HepG2 (cell line): ENCODE data around the gene SLC19A1. TPM values are rescaled to one million over a fixed set of nuclear protein-coding genes. Genes with fewer than 3 reads are reported as not detected.
A peak's percentile ranks its signal among the peaks of the same experiment; 100 is the strongest.

ENCODE experiments used
- ATAC-seq: fragments of 200-7000 bp; cut with Tn5 transposase; 3 replicates; pipeline ENCODE4 v1.9.1; 2020; ENCODE audit warnings: mild to moderate bottlenecking, moderate library complexity
- BruUV-seq: library from RNA; stranded (reverse); fragments of 400-500 nt; replicated peaks from 2 replicates; lab custom pipeline; 2021; lab: Mats Ljungman, UMichigan
- CTCF ChIA-PET: fragments of 300-600 bp; formaldehyde crosslinking; extraction: SDS; loops from one replicate; lab custom pipeline; 2021; ENCODE audit warnings: low total read pairs, inconsistent platforms, low intra/inter-chr PET ratio; lab: Yijun Ruan, JAX
- POLR2A ChIA-PET: fragments of 350-600 bp; sonication (Branson Sonifier 250); formaldehyde crosslinking; loops from one replicate; lab custom pipeline; 2020; ENCODE audit warnings: antibody characterized with exemption, inconsistent platforms; lab: Yijun Ruan, JAX
- DNase-seq: peaks from one replicate; pipeline ENCODE4 v3.0.0-alpha.2; 2015; ENCODE audit warnings: low spot score
- FAIRE-seq: peaks from 3 replicates; lab custom pipeline; 2011; peaks lifted over from hg19 to GRCh38; lab: Jason Lieb, UNC
- H2AFZ ChIP-seq: one replicate; pipeline ENCODE4 v1.6.1; 2011; ENCODE audit warnings: low read length, inconsistent platforms
- H3K27ac ChIP-seq: fragments of 300-600 bp; 3 replicates; pipeline ENCODE4 v1.8.0; 2011; ENCODE audit warnings: mixed run types, mild to moderate bottlenecking, mixed read lengths, low read length, inconsistent platforms; ENCODE audit not compliant: insufficient read depth; ENCODE audit errors: extremely low read length
- H3K27me3 ChIP-seq, 2 experiments: fragments of 200-600 bp in 1 of 2; 2 replicates in 1 of 2; 3 replicates in 1 of 2; pipeline versions ENCODE4 v1.6.0 to v1.8.0; 2011; ENCODE audit warnings: low read length in 2 of 2, mild to moderate bottlenecking in 2 of 2, moderate library complexity in 2 of 2, inconsistent platforms in 1 of 2; ENCODE audit not compliant: insufficient read depth in 2 of 2, control insufficient read depth in 1 of 2
- H3K36me3 ChIP-seq, 2 experiments: fragments of 200-600 bp in 1 of 2; replicated peaks in 1 of 2; 2 replicates in 1 of 2; 3 replicates in 1 of 2; pipeline versions ENCODE4 v1.5.1 to v1.8.0; 2011; ENCODE audit warnings: low read length in 2 of 2, inconsistent platforms in 1 of 2; ENCODE audit not compliant: insufficient read depth in 2 of 2, control insufficient read depth in 1 of 2
- H3K4me1 ChIP-seq: 2 replicates; pipeline ENCODE4 v1.5.1; 2012; ENCODE audit warnings: low read length, inconsistent platforms; ENCODE audit not compliant: insufficient read depth
- H3K4me2 ChIP-seq: 2 replicates; pipeline ENCODE4 v1.6.0; 2011; ENCODE audit warnings: low read depth, low read length, inconsistent platforms
- H3K4me3 ChIP-seq, 3 experiments: fragments of 200-600 bp in 1 of 3; sonication (generic), shearing (Covaris generic) in 1 of 3; replicated peaks in 1 of 3; 2 replicates each; pipeline ENCODE4 v1.5.1; 2011 to 2016; ENCODE audit warnings: low read length in 3 of 3, inconsistent platforms in 2 of 3, low read depth in 2 of 3, mild to moderate bottlenecking in 2 of 3, control low read depth in 1 of 3, mixed read lengths in 1 of 3; ENCODE audit not compliant: insufficient read depth in 1 of 3
- H3K79me2 ChIP-seq: one replicate; pipeline ENCODE4 v1.6.1; 2011; ENCODE audit warnings: low read length, inconsistent platforms; ENCODE audit not compliant: insufficient read depth
- H3K9ac ChIP-seq: 2 replicates; pipeline ENCODE4 v1.6.0; 2011; ENCODE audit warnings: mild to moderate bottlenecking, low read depth, low read length, inconsistent platforms; ENCODE audit not compliant: insufficient read depth
- H3K9me3 ChIP-seq: 2 replicates; pipeline ENCODE4 v1.5.1; 2012; ENCODE audit warnings: mild to moderate bottlenecking, low read length
- H4K20me1 ChIP-seq: 2 replicates; pipeline ENCODE4 v1.6.0; 2011; ENCODE audit warnings: inconsistent platforms, mild to moderate bottlenecking, low read length, moderate library complexity; ENCODE audit not compliant: insufficient read depth
- ADNP ChIP-seq: sonication (generic); formaldehyde crosslinking; IDR thresholded peaks from 2 replicates; pipeline ENCODE4 v1.4.0; 2020; ENCODE audit warnings: missing genetic modification reagents
- ATF3 ChIP-seq: sonication (generic); formaldehyde crosslinking; IDR thresholded peaks from 2 replicates; pipeline ENCODE4 v1.4.0; 2020; ENCODE audit warnings: missing genetic modification reagents
- HNF1B ChIP-seq: sonication (generic); formaldehyde crosslinking; IDR thresholded peaks from 2 replicates; pipeline ENCODE4 v1.5.1; 2020; ENCODE audit warnings: mild to moderate bottlenecking, moderate library complexity, missing genetic modification reagents
- HNRNPLL ChIP-seq: fragments of 200-400 bp; formaldehyde crosslinking; IDR thresholded peaks from 2 replicates; pipeline ENCODE4 v1.6.1; 2017; ENCODE audit warnings: mild to moderate bottlenecking, low read depth, low read length; ENCODE audit not compliant: poor library complexity, severe bottlenecking
- MAFG ChIP-seq: sonication (generic); formaldehyde crosslinking; IDR thresholded peaks from 2 replicates; pipeline ENCODE4 v1.5.1; 2020; ENCODE audit warnings: mild to moderate bottlenecking, missing genetic modification reagents
- PAXIP1 ChIP-seq: sonication (generic); formaldehyde crosslinking; conservative IDR thresholded peaks from 2 replicates; pipeline ENCODE4 v1.4.0; 2020; ENCODE audit warnings: mild to moderate bottlenecking, missing genetic modification reagents, moderate library complexity
- WIZ ChIP-seq: sonication (generic); formaldehyde crosslinking; IDR thresholded peaks from 2 replicates; pipeline ENCODE4 v1.5.1; 2020; ENCODE audit warnings: mild to moderate bottlenecking, missing genetic modification reagents
- YY1 ChIP-seq: IDR thresholded peaks from 2 replicates; pipeline ENCODE4 v1.6.1; 2011; ENCODE audit warnings: low read length, low read depth, moderate library complexity, mild to moderate bottlenecking; ENCODE audit not compliant: insufficient read depth, insufficient replicate concordance
- ZMAT5 ChIP-seq: sonication (generic); formaldehyde crosslinking; IDR thresholded peaks from 2 replicates; pipeline ENCODE4 v1.5.0; 2020; ENCODE audit warnings: mild to moderate bottlenecking, low read depth, missing genetic modification reagents, borderline replicate concordance
- ZNF296 ChIP-seq: sonication (generic); formaldehyde crosslinking; conservative IDR thresholded peaks from 2 replicates; pipeline ENCODE4 v1.5.0; 2020; ENCODE audit warnings: mild to moderate bottlenecking, missing genetic modification reagents
- ZNF501 ChIP-seq: sonication (generic); formaldehyde crosslinking; IDR thresholded peaks from 2 replicates; pipeline ENCODE4 v1.5.1; 2020; ENCODE audit warnings: mild to moderate bottlenecking, moderate library complexity, missing genetic modification reagents
- ZNF572 ChIP-seq: sonication (generic); formaldehyde crosslinking; IDR thresholded peaks from 2 replicates; pipeline ENCODE4 v1.5.1; 2020; ENCODE audit warnings: mild to moderate bottlenecking, missing genetic modification reagents
- ZNF703 ChIP-seq: sonication (generic); formaldehyde crosslinking; IDR thresholded peaks from 2 replicates; pipeline ENCODE4 v1.5.1; 2020; ENCODE audit warnings: missing genetic modification reagents, mild to moderate bottlenecking, moderate library complexity, borderline replicate concordance
- WGBS: methylation state at CpG from one replicate; pipeline ENCODE4 v1.1.6; 2017; ENCODE audit warnings: low lambda C conversion rate; 5-methylcytosine and 5-hydroxymethylcytosine counted together
- in situ Hi-C: cut with HindIII; loops from 2 replicates; pipeline ENCODE4 v1.10.0; 2017; ENCODE audit warnings: low pct_unique_long_range_greater_than_20kb; ENCODE audit not compliant: extremely low pct_ligation_motif_present
- intact Hi-C: fragments of 100-400 bp; cut with micrococcal nuclease; formaldehyde crosslinking; loops from one replicate; pipeline ENCODE4 v1.10.0; 2022; ENCODE audit not compliant: unreplicated experiment
- polyA plus RNA-seq, 8 experiments: library from polyadenylated mRNA; depleted of rRNA in 3 of 8; stranded (reverse) in 7 of 8; unstranded in 1 of 8; fragments of >200 nt; fragmentation: Illumina TruSeq in 4 of 8; extraction: Trizol in 4 of 8; gene quantifications; 2 replicates each; pipeline versions ENCODE4 v1.2.1 to v1.2.3, GENCODE V29; 2011 to 2016; ENCODE audit warnings: low read depth in 4 of 8, missing spikeins in 1 of 8, mixed read lengths in 1 of 8; ENCODE audit not compliant: insufficient read depth in 1 of 8
- total RNA-seq, 5 experiments: library from RNA; depleted of rRNA; stranded (reverse); fragments of >200 nt; fragmentation: Illumina TruSeq; extraction: Trizol; gene quantifications; 2 replicates each; pipeline ENCODE4 v1.2.3, GENCODE V29; 2016; ENCODE audit warnings: low read depth in 1 of 5
- TF ChIP-seq, protein P1 (sequence below): sonication (generic); formaldehyde crosslinking; IDR thresholded peaks from 2 replicates; pipeline ENCODE4 v1.5.1; 2020; ENCODE audit warnings: mild to moderate bottlenecking, missing genetic modification reagents, moderate library complexity

Gene SLC19A1
- total and polyA plus RNA-seq, 2 of the 13 experiments (the other 11 are each of a cell fraction or from before 2014, with no cell fraction given), result 21.8 to 23.0 TPM

GRCh38 chr21:45543371-45543709, 1.1 kb upstream of the SLC19A1 start:
- no peaks in the 10 kb centered on the region for H4K20me1 ChIP-seq
- H3K27ac ChIP-seq, result no peak overlapping the region
- TF ChIP-seq YY1 (peak; percentile 40), WIZ (CRISPR knock-in tag) (no peak), ZNF296 (CRISPR knock-in tag) (no peak), ZNF572 (CRISPR knock-in tag) (0 out of 2 replicates have a peak, but pooled peaks have one; percentile 64), ZNF501 (CRISPR knock-in tag) (peak; percentile 17; the same call in 1 of the 2 replicates), HNF1B (peak; percentile 5; the same call in 1 of the 2 replicates), HNRNPLL (no peak), ZMAT5 (no peak), MAFG (CRISPR knock-in tag) (peak; percentile 51; the same call in 1 of the 2 replicates), PAXIP1 (CRISPR knock-in tag) (no peak), ZNF703 (CRISPR knock-in tag) (no peak), ADNP (CRISPR knock-in tag) (no peak), ATF3 (no peak)
- TF ChIP-seq, protein P1, sequence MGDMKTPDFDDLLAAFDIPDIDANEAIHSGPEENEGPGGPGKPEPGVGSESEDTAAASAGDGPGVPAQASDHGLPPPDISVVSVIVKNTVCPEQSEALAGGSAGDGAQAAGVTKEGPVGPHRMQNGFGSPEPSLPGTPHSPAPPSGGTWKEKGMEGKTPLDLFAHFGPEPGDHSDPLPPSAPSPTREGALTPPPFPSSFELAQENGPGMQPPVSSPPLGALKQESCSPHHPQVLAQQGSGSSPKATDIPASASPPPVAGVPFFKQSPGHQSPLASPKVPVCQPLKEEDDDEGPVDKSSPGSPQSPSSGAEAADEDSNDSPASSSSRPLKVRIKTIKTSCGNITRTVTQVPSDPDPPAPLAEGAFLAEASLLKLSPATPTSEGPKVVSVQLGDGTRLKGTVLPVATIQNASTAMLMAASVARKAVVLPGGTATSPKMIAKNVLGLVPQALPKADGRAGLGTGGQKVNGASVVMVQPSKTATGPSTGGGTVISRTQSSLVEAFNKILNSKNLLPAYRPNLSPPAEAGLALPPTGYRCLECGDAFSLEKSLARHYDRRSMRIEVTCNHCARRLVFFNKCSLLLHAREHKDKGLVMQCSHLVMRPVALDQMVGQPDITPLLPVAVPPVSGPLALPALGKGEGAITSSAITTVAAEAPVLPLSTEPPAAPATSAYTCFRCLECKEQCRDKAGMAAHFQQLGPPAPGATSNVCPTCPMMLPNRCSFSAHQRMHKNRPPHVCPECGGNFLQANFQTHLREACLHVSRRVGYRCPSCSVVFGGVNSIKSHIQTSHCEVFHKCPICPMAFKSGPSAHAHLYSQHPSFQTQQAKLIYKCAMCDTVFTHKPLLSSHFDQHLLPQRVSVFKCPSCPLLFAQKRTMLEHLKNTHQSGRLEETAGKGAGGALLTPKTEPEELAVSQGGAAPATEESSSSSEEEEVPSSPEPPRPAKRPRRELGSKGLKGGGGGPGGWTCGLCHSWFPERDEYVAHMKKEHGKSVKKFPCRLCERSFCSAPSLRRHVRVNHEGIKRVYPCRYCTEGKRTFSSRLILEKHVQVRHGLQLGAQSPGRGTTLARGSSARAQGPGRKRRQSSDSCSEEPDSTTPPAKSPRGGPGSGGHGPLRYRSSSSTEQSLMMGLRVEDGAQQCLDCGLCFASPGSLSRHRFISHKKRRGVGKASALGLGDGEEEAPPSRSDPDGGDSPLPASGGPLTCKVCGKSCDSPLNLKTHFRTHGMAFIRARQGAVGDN (CRISPR knock-in tag), result peak; percentile 13; the same call in 1 of the 2 replicates
- TF ChIP-seq, all 625 proteins: peak for 6
- H3K36me3 ChIP-seq, result no peaks in the 10 kb centered on the region
- H3K79me2 ChIP-seq, result peaks cover 34% of the 10 kb centered on the region
- H3K9me3 ChIP-seq, result no peaks in the 10 kb centered on the region
- WGBS, result 35% methylated on average over 2 of the region's 11 CpGs
- intact Hi-C loops, result no loop called here
- in situ Hi-C loops, result no loop called here
- no TSS peak for BruUV-seq
- H3K4me3 ChIP-seq, result peak overlapping the region in 2 of 3 experiments; percentile 77 to 80; a peak in 3 of 6 replicates
- ATAC-seq, result peak; percentile 11; the same call in 1 of the 3 replicates
- FAIRE-seq, result no peak
- CTCF ChIA-PET, result no interaction called here
- no peak for DNase-seq
- peaks cover 63% of the 10 kb centered on the region for H3K4me1 ChIP-seq
- H3K9ac ChIP-seq, result peak overlapping the region; percentile 52; the same call in 1 of the 2 replicates
- H2AFZ ChIP-seq, result no peak overlapping the region
- peak overlapping the region; percentile 68 for H3K4me2 ChIP-seq
- peaks cover 3 to 35% of the 10 kb centered on the region in 2 experiments; a peak in 4 of 5 replicates for H3K27me3 ChIP-seq
- POLR2A ChIA-PET, result interaction anchor here (0.6 to 2.4 kb wide), 4 partner anchors 13 to 74 kb away, joined by 3 to 15 read pairs (median 4); no protein-coding TSS in a partner anchor
